Keratinocyte (primary cell): ENCODE results near the gene DLG2. TPM values are rescaled to one million over a fixed set of nuclear protein-coding genes. Genes with fewer than 3 reads are reported as not detected.

ENCODE experiments used
- DNase-seq: peaks from one replicate; pipeline ENCODE4 v3.0.0-alpha.2; 2011; ENCODE audit warnings: low read depth, missing footprints, low spot score
- FAIRE-seq: peaks from 2 replicates; lab custom pipeline; 2011; peaks lifted over from hg19 to GRCh38; lab: Jason Lieb, UNC
- H2AFZ ChIP-seq: 2 replicates; pipeline ENCODE4 v1.6.0; 2012; ENCODE audit warnings: low read length, control low read depth, inconsistent platforms; ENCODE audit not compliant: control insufficient read depth
- H3K27ac ChIP-seq: 2 replicates; pipeline ENCODE4 v1.5.1; 2011; ENCODE audit warnings: low read length; ENCODE audit not compliant: control insufficient read depth, insufficient read depth
- H3K27me3 ChIP-seq: 3 replicates; pipeline ENCODE4 v1.6.0; 2011; ENCODE audit warnings: low read length; ENCODE audit not compliant: control insufficient read depth, insufficient read depth; ENCODE audit errors: extremely low read depth
- H3K36me3 ChIP-seq, 2 experiments: 2 replicates in 1 of 2; 3 replicates in 1 of 2; pipeline ENCODE4 v1.5.1; 2011; ENCODE audit warnings: low read length in 2 of 2, mild to moderate bottlenecking in 1 of 2; ENCODE audit not compliant: control insufficient read depth in 2 of 2, insufficient read depth in 2 of 2; ENCODE audit errors: extremely low read depth in 1 of 2
- H3K4me1 ChIP-seq: 3 replicates; pipeline ENCODE4 v1.5.1; 2011; ENCODE audit warnings: low read length; ENCODE audit not compliant: control insufficient read depth, insufficient read depth; ENCODE audit errors: extremely low read depth
- H3K4me2 ChIP-seq: 3 replicates; pipeline ENCODE4 v1.6.0; 2011; ENCODE audit warnings: low read depth, low read length; ENCODE audit not compliant: control insufficient read depth, insufficient read depth; ENCODE audit errors: extremely low read depth
- H3K4me3 ChIP-seq, 3 experiments: fragments of 200-600 bp in 1 of 3; sonication (generic) in 1 of 3; 2 replicates in 2 of 3; 3 replicates in 1 of 3; pipeline ENCODE4 v1.5.1; 2011 to 2016; ENCODE audit warnings: low read length in 3 of 3, mild to moderate bottlenecking in 3 of 3, control low read depth in 2 of 3, inconsistent platforms in 1 of 3, low read depth in 1 of 3, mixed read lengths in 1 of 3, mixed run types in 1 of 3, moderate library complexity in 1 of 3; ENCODE audit not compliant: control insufficient read depth in 2 of 3, insufficient read depth in 2 of 3; ENCODE audit errors: extremely low read depth in 1 of 3
- H3K79me2 ChIP-seq: 2 replicates; pipeline ENCODE4 v1.6.0; 2012; ENCODE audit warnings: low read length; ENCODE audit not compliant: control insufficient read depth, insufficient read depth
- H3K9ac ChIP-seq: 3 replicates; pipeline ENCODE4 v1.6.0; 2011; ENCODE audit warnings: low read length; ENCODE audit not compliant: control insufficient read depth, insufficient read depth; ENCODE audit errors: extremely low read depth
- H3K9me1 ChIP-seq: 3 replicates; pipeline ENCODE4 v1.6.0; 2011; ENCODE audit warnings: low read length; ENCODE audit not compliant: control insufficient read depth, insufficient read depth; ENCODE audit errors: extremely low read depth
- H3K9me3 ChIP-seq: 2 replicates; pipeline ENCODE4 v1.5.1; 2012; ENCODE audit warnings: low read depth, low read length; ENCODE audit not compliant: control insufficient read depth
- H4K20me1 ChIP-seq: 3 replicates; pipeline ENCODE4 v1.6.0; 2011; ENCODE audit warnings: low read length; ENCODE audit not compliant: control insufficient read depth, insufficient read depth; ENCODE audit errors: extremely low read depth
- EZH2 ChIP-seq: IDR thresholded peaks from one replicate; pipeline ENCODE4 v1.6.1; 2012; ENCODE audit warnings: inconsistent platforms, mild to moderate bottlenecking, low read length, moderate library complexity
- dilution Hi-C: fragments of 300-500 bp; cut with MboI; formaldehyde crosslinking; loops from one replicate; pipeline ENCODE4 v1.7.0; 2020; ENCODE audit warnings: low sequenced_read_pairs; ENCODE audit not compliant: extremely low pct_ligation_motif_present
- polyA plus RNA-seq, 5 experiments: library from polyadenylated mRNA; depleted of rRNA in 3 of 5; stranded (reverse) in 3 of 5; stranded (forward) in 1 of 5; unstranded in 1 of 5; fragments of >200 nt; gene quantifications; 1 replicate in 1 of 5; 2 replicates in 3 of 5; 3 replicates in 1 of 5; pipeline versions ENCODE4 v1.2.1 to v1.2.3, GENCODE V29; 2011 to 2012; ENCODE audit warnings: missing spikeins in 2 of 5, low read depth in 1 of 5, low replicate concordance in 1 of 5
- TF ChIP-seq, protein P1 (sequence below), 3 experiments: IDR thresholded peaks in 1 of 3; conservative IDR thresholded peaks in 1 of 3; optimal IDR thresholded peaks in 1 of 3; 2 replicates in 2 of 3; 3 replicates in 1 of 3; pipeline versions ENCODE3 to v1.5.1; 2011; ENCODE audit warnings: low read length in 3 of 3, mild to moderate bottlenecking in 3 of 3, moderate library complexity in 2 of 3, control low read depth in 1 of 3, inconsistent platforms in 1 of 3; ENCODE audit not compliant: insufficient read depth in 2 of 3; ENCODE audit errors: extremely low read depth in 1 of 3

Gene DLG2
- polyA plus RNA-seq, 1 donor (not counting 4 experiments of a cell fraction or from before 2014, with no cell fraction given), result 0.55 TPM

DNA sequence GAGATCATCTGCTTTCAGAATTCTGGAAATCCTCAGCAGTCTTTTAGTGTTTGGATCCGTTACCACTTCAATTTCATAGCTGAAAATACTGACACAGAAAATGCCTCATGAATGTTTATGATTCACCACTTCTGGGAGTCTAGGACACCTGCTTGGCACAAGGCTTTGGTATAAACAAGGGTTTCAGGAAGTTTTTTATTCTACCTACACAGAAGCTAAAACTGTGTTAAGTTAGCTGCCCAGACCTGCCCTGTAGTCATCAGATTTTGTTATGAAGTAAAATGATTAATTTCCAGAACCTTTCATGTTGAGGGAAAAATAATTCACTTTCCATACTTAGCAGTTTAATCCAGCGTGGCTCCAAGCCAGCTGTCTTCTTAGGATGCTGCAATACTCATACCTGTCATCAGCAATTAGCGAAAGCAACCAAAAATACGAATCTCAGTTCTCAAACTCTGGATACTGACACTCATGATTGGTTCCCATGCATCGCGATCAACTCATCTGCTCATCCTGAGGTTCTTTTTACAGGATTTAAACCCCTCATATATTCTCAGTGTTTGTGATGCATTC, 1882.4 kb downstream of the DLG2 start:
- H3K4me3 ChIP-seq, result no peak overlapping the region
- TF ChIP-seq, protein P1, sequence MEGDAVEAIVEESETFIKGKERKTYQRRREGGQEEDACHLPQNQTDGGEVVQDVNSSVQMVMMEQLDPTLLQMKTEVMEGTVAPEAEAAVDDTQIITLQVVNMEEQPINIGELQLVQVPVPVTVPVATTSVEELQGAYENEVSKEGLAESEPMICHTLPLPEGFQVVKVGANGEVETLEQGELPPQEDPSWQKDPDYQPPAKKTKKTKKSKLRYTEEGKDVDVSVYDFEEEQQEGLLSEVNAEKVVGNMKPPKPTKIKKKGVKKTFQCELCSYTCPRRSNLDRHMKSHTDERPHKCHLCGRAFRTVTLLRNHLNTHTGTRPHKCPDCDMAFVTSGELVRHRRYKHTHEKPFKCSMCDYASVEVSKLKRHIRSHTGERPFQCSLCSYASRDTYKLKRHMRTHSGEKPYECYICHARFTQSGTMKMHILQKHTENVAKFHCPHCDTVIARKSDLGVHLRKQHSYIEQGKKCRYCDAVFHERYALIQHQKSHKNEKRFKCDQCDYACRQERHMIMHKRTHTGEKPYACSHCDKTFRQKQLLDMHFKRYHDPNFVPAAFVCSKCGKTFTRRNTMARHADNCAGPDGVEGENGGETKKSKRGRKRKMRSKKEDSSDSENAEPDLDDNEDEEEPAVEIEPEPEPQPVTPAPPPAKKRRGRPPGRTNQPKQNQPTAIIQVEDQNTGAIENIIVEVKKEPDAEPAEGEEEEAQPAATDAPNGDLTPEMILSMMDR (optimal IDR thresholded peaks at IDR 0.05 in 1 of 3, IDR thresholded peaks at IDR 0.05 in 1 of 3, conservative IDR thresholded peaks at IDR 0.05 in 1 of 3; ENCODE audit: extremely low read depth in 1 of 3, insufficient read depth in 2 of 3, low read length in 3 of 3), result no peak
- TF ChIP-seq EZH2, result no peak

DNA sequence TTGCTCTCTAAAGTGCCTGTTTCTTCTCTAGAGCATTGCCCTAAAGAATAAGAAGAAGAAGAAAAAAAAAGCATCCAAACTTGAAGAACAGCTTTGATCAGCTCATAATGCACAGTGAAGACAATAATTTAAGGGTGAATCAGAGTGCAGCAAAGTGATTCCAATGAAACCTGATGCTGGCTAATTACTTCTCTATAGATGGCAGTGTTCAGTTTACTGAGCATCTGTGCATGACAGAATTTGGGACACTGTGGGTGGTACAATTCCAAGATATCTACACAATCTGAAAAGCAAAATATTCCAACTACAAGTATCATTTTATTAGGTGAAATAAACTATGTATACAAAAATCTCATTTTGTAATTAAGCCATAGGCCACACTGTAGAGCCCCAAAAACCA, 1890.5 kb downstream of the DLG2 start:
- Histone ChIP-seq H3K9me3 (no peaks in the 10 kb centered on the region), H3K36me3 (no peaks in the 10 kb centered on the region), H3K9me1 (no peaks in the 10 kb centered on the region), H3K4me1 (no peaks in the 10 kb centered on the region), H3K27ac (no peak overlapping the region), H3K9ac (no peak overlapping the region), H3K4me2 (no peak overlapping the region), H3K79me2 (no peaks in the 10 kb centered on the region), H3K27me3 (no peaks in the 10 kb centered on the region), H3K4me3 (no peak overlapping the region), H4K20me1 (no peaks in the 10 kb centered on the region), H2AFZ (no peak overlapping the region)
- dilution Hi-C loops, result no loop called here
- TF ChIP-seq, protein P1 (optimal IDR thresholded peaks at IDR 0.05 in 1 of 3, IDR thresholded peaks at IDR 0.05 in 1 of 3, conservative IDR thresholded peaks at IDR 0.05 in 1 of 3; ENCODE audit: extremely low read depth in 1 of 3, insufficient read depth in 2 of 3, low read length in 3 of 3), result no peak
- no peak for TF ChIP-seq EZH2
- DNase-seq (no peak), FAIRE-seq (no peak)

More for the DNA sequence above, 1882.4 kb downstream of the DLG2 start:
- dilution Hi-C loops, result no loop called here
- Histone ChIP-seq H3K9ac (no peak overlapping the region), H2AFZ (no peak overlapping the region), H3K27me3 (no peaks in the 10 kb centered on the region), H3K36me3 (no peaks in the 10 kb centered on the region), H3K9me3 (no peaks in the 10 kb centered on the region), H3K27ac (no peak overlapping the region), H3K4me1 (no peaks in the 10 kb centered on the region), H4K20me1 (no peaks in the 10 kb centered on the region), H3K4me2 (no peak overlapping the region), H3K79me2 (no peaks in the 10 kb centered on the region), H3K9me1 (no peaks in the 10 kb centered on the region)
- FAIRE-seq, result no peak
- DNase-seq, result no peak
